Type B pancreatic cell (in vitro differentiated cells): ENCODE results near the gene CNOT1. TPM values are rescaled to one million over a fixed set of nuclear protein-coding genes. Genes with fewer than 3 reads are reported as not detected.

ENCODE experiments used
- DNase-seq: peaks from one replicate; pipeline ENCODE4 v3.0.0; 2021; ENCODE audit warnings: mixed read lengths; ENCODE audit not compliant: unreplicated experiment; ENCODE audit errors: extremely low spot score
- H3K27ac Mint-ChIP-seq: 2 replicates; pipeline ENCODE4 v1.8.0; 2021; ENCODE audit warnings: mild to moderate bottlenecking, mixed read lengths
- H3K27me3 Mint-ChIP-seq: 2 replicates; pipeline ENCODE4 v1.8.0; 2021; ENCODE audit warnings: mixed read lengths
- H3K36me3 Mint-ChIP-seq: 2 replicates; pipeline ENCODE4 v1.8.0; 2021; ENCODE audit warnings: mixed read lengths
- H3K4me1 Mint-ChIP-seq: one replicate; pipeline ENCODE4 v1.8.0; 2021; ENCODE audit warnings: mixed read lengths; ENCODE audit not compliant: unreplicated experiment
- H3K4me3 Mint-ChIP-seq: 2 replicates; pipeline ENCODE4 v1.8.0; 2021; ENCODE audit warnings: mild to moderate bottlenecking, mixed read lengths
- H3K9me3 Mint-ChIP-seq: 2 replicates; pipeline ENCODE4 v1.8.0; 2021; ENCODE audit warnings: mixed read lengths
- CTCF ChIP-seq: fragments of 200-600 bp; sonication (generic); conservative IDR thresholded peaks from 2 replicates; pipeline ENCODE4 v1.5.0; 2021; ENCODE audit warnings: antibody characterized with exemption, mild to moderate bottlenecking
- total RNA-seq: library from RNA; stranded (reverse); gene quantifications from 2 replicates; pipeline ENCODE4 v1.2.1, GENCODE V29; 2021; ENCODE audit warnings: low replicate concordance

CNOT1 gene
- total RNA-seq, 1 donor from 2014 or later = 216 TPM

DNA sequence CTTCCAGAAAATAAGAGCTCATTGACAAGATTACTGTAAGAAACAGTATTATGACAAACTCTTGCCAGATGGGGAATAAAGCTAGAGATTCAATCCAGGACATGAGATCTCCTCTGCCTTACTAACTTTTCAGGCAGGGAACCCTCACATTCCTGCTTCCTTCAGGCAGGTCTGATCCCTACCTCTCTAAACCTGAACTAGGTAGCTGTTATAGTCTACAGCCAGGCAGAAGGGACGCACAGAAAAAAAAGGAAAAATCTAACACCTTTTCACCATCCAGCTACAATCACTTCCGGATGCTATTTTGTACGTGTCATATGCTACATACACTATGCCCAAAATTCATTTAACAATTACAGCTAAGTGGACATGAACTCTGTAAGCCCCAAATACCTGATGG is 41.2 kb downstream of the CNOT1 start:
- no peak for DNase-seq
- Mint-ChIP-seq H3K4me1 (no peaks in the 10 kb centered on the region), H3K9me3 (no peaks in the 10 kb centered on the region), H3K36me3 (peaks cover 43% of the 10 kb centered on the region), H3K4me3 (no peak overlapping the region), H3K27me3 (no peaks in the 10 kb centered on the region), H3K27ac (no peak overlapping the region)
- no peak for TF ChIP-seq CTCF

GRCh38 chr16:58586340-58587030 is 43.1 kb downstream of the CNOT1 start:
- H3K27ac Mint-ChIP-seq = no peak overlapping the region

GRCh38 chr16:58584831-58585505 is 44.7 kb downstream of the CNOT1 start:
- no peaks in the 10 kb centered on the region for H3K9me3 Mint-ChIP-seq
- H3K4me3 Mint-ChIP-seq = no peak overlapping the region
- TF ChIP-seq CTCF = no peak
- H3K27ac Mint-ChIP-seq = no peak overlapping the region
- no peak for DNase-seq
- H3K27me3 Mint-ChIP-seq = no peaks in the 10 kb centered on the region
- H3K4me1 Mint-ChIP-seq = no peaks in the 10 kb centered on the region
- peaks cover 57% of the 10 kb centered on the region for H3K36me3 Mint-ChIP-seq

More at GRCh38 chr16:58586340-58587030, 43.1 kb downstream of the CNOT1 start:
- Mint-ChIP-seq H3K4me3 (no peak overlapping the region), H3K4me1 (no peaks in the 10 kb centered on the region), H3K27me3 (no peaks in the 10 kb centered on the region), H3K36me3 (peaks cover 50% of the 10 kb centered on the region), H3K9me3 (no peaks in the 10 kb centered on the region)
- TF ChIP-seq CTCF = no peak
- no peak for DNase-seq

DNA sequence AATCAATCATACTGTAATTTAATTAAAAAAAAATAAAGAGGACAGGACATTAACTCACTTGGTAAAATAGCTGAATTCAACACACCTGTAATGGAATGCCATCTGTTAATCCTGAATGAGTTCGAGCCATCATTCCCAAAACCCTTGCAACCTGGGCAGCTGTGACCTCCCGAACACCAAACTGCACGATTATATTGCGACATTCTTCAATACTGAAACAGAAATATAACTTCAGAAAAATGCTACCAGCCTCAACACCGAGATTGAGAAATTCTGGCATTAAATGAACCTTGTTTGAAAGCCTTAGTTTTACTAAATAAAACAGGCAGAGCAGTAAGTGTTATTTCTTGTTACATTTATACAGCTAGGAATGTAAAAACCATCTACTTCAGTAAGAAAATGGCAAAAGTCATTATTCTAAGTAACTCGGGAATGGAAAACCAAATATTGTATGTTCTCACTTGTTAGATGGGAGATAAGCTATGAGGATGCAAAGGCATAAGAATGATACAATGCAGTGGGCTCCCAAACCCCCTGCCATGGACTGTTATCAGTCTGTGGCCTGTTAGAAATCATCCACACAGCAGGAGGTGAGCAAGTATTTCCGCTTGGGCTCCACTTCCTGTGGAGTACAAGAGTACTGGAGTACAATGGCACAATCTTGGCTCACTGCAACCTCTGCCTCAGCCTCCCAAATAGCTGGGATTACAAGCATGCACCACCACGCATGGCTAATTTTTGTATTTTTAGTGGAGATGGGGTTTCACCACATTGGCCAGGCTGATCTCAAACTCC is 46.5 kb downstream of the CNOT1 start:
- H3K9me3 Mint-ChIP-seq = no peaks in the 10 kb centered on the region

DNA sequence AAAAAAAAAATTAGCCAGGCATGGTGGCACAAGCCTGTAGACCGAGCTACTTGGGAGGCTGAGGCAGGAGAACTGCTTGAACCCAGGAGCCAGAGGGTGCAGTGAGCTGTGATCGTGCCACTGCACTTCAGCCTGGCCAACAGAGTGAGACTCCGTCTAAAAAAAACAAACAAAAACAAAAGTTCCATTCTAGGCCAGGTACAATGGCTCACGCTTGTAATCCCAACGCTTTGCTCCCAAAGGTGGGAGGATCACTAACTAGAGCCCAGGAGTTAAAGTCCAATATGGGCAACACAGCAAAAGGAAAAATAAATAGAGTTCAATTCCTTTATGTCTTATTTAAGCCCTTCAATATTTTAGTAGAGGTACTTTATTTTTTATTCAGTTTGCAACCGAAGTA is 47.5 kb downstream of the CNOT1 start:
- TF ChIP-seq CTCF = no peak
- no peaks in the 10 kb centered on the region for H3K4me1 Mint-ChIP-seq
- no peak for DNase-seq
- H3K36me3 Mint-ChIP-seq = peaks cover 55% of the 10 kb centered on the region
- no peaks in the 10 kb centered on the region for H3K9me3 Mint-ChIP-seq
- H3K27ac Mint-ChIP-seq = no peak overlapping the region
- H3K27me3 Mint-ChIP-seq = no peaks in the 10 kb centered on the region
- H3K4me3 Mint-ChIP-seq = no peak overlapping the region

More for the DNA sequence above, 46.5 kb downstream of the CNOT1 start:
- H3K4me1 Mint-ChIP-seq = no peaks in the 10 kb centered on the region
- H3K36me3 Mint-ChIP-seq = peaks cover 53% of the 10 kb centered on the region
- no peak overlapping the region for H3K4me3 Mint-ChIP-seq
- no peaks in the 10 kb centered on the region for H3K27me3 Mint-ChIP-seq
- DNase-seq = no peak
- TF ChIP-seq CTCF = no peak
- no peak overlapping the region for H3K27ac Mint-ChIP-seq
